HG03520 (cell line): ENCODE data around the gene FADS1.

ENCODE experiments used
- ATAC-seq: cut with Tn5 transposase; IDR thresholded peaks from one replicate; pipeline ENCODE4 v1.9.1; 2021; ENCODE audit warnings: mild to moderate bottlenecking, moderate library complexity; ENCODE audit not compliant: unreplicated experiment

The FADS1 gene

DNA sequence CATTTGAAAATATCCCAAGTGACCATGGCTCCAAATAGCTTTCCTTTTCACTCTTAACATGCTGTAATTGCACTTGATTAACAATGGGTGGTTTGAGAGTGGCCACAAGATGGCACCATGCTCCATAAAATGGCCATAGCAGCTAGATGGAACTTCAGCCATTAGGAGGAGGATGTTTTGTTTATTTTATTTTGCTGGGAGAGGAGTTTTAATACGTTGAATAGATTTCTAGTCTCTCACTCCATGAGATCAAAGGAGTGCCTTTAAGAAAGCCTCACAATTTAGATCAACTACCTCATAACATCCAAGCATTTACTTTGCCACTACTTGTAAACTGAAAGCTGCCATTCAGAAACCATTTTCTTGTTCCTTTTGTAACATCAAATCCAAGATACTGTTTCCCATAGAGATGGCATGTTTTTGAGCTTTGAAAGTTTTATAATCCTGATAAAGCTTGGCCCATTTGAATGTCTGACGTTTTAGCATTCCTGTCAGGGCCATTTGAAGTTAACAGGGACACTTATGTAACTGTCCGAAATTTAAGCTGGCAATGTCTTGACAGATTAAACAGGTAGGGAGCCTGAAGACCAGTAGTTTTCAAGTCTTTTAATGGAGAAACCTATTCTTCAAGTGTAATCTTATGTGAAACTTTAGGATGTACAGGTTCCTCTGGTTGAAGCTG, 19.4 kb downstream of the FADS1 start:
- ATAC-seq, result no peak

DNA sequence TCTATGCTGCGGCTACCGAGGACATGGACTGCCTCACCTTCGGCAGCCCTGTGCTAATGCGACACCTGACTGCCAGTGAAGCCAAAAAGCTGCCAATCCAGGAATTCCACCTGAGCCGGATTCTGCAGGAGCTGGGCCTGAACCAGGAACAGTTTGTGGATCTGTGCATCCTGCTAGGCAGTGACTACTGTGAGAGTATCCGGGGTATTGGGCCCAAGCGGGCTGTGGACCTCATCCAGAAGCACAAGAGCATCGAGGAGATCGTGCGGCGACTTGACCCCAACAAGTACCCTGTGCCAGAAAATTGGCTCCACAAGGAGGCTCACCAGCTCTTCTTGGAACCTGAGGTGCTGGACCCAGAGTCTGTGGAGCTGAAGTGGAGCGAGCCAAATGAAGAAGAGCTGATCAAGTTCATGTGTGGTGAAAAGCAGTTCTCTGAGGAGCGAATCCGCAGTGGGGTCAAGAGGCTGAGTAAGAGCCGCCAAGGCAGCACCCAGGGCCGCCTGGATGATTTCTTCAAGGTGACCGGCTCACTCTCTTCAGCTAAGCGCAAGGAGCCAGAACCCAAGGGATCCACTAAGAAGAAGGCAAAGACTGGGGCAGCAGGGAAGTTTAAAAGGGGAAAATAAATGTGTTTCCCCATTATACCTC, 20.8 kb downstream of the FADS1 start:
- no peak for ATAC-seq

DNA sequence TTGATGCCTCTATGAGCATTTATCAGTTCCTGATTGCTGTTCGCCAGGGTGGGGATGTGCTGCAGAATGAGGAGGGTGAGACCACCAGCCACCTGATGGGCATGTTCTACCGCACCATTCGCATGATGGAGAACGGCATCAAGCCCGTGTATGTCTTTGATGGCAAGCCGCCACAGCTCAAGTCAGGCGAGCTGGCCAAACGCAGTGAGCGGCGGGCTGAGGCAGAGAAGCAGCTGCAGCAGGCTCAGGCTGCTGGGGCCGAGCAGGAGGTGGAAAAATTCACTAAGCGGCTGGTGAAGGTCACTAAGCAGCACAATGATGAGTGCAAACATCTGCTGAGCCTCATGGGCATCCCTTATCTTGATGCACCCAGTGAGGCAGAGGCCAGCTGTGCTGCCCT, 21.3 kb downstream of the FADS1 start:
- ATAC-seq, result no peak

DNA sequence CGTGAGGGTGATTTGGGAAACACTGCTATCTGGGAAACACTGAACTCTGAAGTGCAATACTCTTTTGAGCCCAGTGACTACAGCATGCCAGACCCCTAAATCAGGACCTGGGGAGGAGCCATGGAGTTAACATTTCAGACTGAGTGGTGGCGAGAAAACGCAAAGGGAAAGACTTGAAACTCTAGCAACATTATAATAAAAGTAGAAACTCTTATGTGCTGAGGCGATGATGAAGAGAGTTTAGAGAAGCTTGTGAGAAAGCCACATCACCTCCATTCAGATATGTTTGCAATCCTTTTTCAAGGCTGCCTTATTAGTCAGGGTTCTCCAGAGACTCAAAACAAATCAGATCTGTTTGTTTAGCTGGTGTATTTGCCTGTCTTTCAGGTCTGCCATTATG, 22.2 kb downstream of the FADS1 start:
- ATAC-seq, result no peak

DNA sequence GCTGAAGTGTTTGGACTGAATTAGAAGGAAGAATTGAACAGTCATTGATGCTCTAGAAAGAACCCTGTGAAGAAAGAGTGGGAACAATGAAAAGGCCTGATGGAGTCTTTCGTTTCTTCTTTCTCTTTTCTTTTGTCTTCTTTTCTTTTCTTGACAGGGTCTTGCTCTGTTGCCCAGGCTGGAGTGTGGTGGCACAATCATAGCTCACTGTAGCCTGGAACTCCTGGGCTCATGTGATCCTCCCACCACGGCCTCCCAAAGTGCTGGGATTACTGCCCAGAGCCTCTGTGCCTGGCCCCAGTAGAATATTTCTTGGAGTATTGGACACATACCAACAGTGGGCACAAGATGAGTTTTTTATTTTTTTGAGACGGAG, 23.0 kb downstream of the FADS1 start:
- ATAC-seq, result no peak

DNA sequence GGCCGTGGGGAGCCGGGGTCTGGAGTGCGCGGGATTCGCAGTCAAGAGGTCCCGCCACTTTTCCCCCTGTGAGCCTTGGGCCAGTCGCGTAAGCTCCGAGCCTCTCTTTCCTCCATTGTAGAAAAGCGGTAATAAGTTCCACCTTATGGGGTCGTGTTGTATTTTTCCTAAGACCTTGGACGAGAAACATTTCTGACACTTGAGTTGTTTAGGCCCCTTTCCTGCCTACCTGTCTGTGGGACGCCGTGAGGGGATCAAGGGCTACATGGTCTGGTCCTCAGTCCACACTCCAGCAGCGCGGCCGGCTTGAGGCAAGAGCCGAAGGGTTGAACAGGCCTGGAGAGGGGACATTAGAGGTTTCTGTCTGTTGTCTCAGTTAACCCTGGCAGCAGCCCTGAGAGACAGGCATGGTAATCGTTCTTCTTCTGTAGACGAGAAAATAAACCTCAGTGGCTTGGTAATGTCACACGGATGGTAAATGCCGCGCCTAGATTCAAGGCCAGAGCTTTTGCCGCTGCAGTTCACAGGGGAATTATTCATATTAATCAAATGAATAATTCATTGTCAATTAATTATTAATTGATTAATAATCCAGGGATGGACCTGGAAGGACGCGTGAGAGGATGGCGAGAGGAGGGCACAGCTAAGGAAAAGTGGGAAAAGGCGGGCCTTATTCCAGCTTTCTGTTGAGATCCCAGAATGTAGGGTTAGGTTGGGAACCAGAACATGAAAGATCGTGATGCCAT, 23.5 kb downstream of the FADS1 start:
- ATAC-seq, result no peak

DNA sequence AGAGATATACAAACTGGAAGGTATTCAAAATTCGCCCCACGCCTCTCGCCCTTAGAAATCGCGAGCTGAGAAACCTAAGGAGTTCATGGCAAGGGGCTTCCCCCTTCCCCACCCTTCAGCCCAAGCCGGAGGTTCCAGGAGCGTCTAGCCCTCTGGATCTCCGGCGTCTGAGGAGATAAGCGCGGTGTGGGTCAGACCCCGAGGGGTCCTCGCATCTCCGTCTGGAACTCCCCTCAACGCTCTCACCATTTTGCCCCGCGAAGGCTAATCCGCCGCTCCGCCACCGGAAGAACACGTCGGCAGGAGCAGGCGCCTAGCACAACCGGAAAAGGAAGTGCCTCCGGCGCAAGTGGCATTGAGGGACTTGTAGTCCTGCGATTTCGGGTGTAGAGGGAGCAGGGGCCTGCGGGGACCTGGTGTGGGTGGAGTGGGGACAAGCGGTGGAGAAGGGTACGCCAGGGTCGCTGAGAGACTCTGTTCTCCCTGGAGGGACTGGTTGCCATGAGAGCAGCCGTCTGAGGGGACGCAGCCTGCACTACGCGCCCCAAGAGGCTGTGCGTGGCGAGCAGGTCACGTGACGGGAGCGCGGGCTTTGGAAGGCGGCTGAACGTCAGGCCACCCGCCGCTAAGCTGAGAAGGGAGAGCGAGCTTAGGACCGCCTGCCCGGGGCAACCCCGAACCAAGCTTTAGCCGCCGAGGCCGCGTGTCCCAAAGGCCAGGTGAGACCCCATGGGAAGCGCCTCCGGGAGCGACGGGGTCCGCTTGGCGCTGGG, 24.3 kb downstream of the FADS1 start, which contains the start of the genes FEN1 and TMEM258:
FEN1 (plus strand) TSS at position 602 of the 773 bp plus-strand sequence. CDS start 2,451 bp downstream, outside the sequence.
TMEM258 (minus strand) TSS at position 290 of the 773 bp plus-strand sequence; CDS start at position 249, 41 bp downstream.
- ATAC-seq, result peak; percentile 71

DNA sequence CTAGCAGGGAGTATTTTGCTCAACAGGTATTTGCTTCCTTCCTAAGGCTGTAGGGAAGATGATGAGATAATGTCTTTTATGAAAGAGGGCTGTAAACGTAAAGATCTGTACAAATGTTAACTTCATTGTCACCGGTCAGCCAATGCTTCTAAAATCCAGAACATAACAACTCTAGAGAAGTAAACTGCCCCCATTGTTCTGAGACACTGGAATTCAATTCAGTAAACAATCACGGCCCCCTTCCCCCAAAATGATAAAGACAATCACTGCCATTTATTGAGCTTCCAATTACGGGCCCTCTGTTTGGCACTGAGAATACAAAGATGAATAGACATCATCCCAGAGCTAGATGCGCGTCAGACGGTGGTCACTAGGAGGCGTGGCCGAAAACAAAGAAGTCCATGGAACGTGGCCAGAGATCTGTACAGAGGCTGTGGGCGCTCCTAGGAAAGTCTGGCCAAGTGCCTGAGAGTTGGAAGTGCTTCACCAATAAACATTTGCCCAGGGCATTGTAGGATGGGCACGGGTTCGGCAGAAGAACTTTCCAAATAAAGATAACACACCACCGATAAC, 25.0 kb downstream of the FADS1 start:
- ATAC-seq, result no peak

DNA sequence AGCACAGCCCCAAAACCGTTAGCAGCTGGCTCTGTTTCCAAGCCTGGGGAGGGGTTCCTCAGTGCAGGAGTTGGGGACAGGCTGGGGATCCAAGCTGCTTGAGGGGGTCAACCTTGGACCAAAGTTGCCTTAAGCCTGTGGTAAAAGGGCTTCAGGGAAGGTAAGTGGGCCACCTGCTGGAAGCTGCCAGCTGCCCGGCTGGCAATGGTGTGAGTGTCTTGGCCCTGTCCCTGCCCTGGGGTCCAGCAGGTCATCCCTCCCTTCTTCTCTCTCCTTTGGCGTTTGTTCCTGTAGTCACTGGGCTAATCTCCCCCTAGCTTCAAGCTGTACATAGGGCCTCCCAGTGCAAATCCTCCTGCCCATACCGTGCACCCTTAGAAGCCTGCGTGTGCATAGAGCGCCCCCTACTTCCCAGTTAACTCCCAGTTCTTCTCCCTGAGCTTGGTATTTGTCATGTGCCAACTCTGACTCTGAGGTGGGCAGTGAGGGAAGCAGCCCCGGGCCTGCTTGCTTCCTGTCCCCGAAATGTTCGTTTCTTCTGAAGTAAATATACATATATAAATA, 28.8 kb downstream of the FADS1 start:
- ATAC-seq, result no peak

DNA sequence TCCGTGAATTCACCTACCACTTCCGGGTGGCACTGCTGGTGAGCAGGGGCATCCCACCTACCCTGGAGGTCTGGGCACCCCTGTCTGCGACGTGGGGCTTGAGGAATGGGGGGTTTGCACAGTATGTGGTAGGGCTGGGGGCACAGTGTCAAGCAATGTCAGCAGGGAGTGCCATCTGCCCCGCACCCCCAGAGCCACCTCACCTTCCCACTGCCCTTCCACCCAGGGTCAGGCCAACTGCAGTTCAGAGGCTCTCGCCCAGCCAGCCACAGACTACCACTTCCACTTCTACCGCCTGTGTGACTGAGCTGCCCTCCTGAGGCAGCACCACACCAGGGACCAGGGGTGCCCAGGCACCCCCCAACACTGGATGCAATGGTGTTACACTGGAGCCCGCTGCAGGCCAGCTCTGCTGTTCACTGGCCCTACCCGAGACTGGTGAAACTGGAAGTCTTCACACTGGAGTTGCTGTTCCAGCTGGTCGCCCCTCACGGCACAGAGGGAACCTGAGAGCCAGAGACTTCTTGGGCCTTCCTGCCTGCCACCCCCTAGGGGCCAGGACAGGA, 30.9 kb downstream of the FADS1 start:
- no peak for ATAC-seq

DNA sequence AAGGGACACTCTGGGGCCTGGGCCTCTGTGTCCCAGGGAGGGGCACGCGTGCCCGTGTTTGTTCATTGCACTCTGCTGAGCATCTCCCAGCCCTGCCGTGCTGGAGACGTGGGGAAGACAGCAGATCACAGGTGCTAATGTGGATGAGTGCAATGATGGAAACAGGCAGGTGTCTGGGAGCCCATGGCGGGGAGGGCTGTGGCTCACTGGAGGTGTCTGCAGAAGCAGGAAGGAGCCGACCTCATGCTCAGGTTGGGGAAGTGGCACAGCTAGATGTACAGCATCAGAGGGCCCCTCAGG, 32.3 kb downstream of the FADS1 start:
- no peak for ATAC-seq

DNA sequence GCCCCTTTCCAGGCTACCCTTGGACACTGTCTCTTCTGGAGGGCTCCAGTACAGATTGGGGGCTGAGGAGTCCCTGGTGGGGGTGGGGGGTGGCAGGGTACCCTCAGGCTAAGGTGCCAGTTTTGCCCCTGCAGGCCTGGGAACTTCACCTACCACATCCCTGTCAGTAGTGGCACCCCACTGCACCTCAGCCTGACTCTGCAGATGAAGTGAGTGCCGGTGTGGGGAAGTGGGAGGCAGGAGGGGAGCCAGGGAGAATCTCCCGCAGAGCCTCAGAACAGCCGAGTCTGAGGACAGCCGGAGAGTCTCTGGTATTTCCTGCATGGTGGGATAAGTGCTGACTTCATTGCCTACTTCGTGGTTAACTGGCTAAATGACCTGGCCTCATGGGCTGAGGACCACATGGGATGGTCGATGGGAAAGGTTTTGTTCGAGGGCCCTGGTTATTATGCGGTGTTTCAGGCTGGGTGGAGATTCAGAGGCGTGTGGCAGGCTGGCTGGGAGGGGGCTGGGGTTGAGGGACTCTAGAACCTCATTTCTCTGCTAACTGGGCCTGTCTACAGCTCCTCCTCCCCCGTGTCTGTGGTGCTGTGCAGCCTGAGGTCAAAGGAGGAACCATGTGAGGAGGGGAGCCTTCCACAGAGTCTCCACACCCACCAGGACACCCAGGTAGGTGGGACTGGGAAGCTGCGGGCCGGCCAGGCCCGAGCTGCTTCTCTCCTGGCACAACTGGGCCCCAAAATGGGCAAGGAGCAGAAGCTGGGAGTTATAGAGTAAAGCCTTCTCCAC, 32.9 kb downstream of the FADS1 start:
- no peak for ATAC-seq

DNA sequence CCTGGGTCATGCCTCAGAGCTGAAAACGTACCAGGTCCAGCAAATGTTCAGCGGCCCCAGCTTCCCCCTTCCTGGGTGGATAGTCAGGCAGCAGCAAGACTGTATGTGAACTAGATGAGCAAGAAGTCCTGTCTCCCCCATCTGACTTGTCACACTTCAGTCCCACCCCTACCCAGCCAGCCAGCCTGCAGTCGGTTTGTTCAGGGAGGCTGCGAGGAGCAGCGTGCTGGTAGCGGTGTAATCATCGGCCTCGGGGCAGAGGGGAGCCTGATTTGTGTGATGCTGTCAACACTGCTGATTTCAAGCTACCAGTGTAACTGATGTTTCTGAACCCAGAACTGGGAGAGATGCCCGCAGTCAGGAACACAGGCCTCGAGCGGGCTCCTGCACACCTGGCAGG, 34.0 kb downstream of the FADS1 start:
- no peak for ATAC-seq

DNA sequence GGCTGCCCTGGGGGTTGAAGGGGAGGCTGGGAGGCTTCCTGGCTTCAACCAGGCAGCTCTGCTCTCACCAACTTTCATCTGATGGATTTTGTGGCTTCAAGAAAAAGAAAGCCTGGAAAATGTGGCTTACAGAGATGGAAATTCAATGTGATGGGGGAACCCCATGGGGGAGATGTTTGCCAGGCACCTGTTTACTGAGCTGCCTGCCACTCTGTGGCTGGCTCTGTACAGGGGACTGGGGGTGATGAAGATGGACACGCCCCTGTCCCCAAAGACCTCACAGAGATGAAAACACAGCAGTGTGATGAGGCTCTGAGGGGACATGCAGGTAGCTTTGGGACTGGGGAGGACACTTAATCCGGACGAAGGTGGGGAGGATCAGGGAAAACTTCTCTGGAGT, 34.5 kb downstream of the FADS1 start:
- ATAC-seq, result no peak

DNA sequence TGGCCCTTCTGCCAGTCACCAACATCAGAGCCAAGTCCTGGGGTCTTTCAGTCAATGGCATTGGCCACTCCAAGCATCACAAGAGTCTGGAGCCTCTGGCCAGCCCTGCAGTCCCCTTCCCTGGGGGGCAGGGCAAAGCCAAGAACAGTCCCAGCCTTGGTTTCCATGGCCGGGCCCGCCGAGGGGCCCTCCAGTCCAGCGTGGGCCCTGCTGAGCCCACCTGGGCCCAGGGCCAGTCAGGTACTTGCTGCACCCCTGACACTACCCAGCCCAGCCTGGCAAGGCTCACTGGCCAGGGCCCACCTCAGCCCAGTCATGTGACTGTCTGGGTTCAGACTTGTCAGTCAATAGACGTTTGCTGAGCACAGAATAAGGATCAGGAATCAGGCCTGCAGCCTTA, 35.2 kb downstream of the FADS1 start:
- no peak for ATAC-seq

DNA sequence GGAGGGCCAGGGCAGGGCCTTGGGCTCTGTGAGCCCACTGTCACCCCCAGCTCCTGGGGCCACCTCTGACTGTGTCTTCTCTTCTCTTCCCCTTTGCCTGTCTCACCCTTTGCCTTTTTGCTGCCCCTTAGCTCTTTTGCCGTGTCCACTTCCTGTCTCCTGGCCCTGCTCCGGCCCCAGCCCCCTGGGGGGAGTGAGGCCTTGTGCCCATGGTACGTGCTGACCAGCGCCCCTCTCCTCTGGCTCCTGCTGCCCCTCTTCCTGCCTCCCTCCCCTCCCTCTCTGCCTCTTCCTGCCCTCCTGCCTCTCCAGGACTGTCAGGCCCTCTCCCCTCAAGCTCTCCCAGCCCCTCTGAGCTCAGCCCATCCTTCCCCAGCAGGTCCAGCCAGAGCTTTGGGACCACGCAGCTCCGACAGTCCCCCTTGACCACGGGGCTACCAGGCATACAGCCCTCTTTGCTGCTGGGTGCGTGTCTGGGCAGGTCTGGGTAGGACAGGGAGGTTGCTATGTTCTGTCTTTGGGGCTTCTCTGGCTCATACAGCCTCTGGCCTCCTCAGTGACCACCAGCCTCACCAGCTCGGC, 36.1 kb downstream of the FADS1 start:
- no peak for ATAC-seq

DNA sequence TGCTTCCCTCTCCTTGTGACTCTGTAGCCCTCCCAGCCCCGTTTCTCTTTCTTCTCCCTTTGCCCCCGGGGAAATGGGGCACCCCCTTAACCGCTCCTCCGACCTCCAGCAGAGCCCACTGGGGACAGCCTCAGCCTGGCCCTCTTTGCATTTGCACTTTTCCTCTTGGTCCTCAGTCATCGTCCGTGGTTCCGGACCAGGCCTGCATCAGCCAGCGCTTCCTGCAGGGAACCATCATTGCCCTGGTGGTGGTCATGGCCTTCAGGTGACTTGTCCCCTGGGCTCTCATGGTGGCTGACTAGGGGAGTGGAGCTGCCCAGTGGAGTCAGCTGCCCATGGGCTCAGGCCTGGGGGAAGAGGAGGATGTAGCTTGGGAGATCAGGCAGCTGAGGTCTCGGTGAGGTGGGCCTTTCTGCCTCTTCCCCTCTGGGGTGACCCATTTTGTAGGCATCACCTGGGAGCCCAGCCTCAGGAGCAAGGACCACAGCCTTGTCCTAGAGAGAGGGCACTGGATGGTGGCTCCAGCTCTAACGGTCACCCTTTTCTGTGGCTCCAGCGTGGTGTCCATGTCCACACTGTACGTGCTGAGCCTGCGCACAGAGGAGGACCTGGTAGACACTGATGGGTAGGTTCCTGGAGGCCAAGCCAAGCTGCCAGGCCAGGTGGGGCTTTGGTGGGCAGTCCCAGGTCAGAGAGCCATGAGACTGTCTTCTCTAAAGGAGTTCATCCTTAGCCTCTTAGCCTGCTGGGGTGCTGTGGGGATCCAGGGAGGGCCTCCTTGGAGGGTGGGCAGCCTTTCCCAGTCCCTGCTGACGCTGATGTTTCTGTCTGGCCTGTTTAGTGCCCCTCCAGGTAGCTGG, 36.9 kb downstream of the FADS1 start:
- ATAC-seq, result no peak

DNA sequence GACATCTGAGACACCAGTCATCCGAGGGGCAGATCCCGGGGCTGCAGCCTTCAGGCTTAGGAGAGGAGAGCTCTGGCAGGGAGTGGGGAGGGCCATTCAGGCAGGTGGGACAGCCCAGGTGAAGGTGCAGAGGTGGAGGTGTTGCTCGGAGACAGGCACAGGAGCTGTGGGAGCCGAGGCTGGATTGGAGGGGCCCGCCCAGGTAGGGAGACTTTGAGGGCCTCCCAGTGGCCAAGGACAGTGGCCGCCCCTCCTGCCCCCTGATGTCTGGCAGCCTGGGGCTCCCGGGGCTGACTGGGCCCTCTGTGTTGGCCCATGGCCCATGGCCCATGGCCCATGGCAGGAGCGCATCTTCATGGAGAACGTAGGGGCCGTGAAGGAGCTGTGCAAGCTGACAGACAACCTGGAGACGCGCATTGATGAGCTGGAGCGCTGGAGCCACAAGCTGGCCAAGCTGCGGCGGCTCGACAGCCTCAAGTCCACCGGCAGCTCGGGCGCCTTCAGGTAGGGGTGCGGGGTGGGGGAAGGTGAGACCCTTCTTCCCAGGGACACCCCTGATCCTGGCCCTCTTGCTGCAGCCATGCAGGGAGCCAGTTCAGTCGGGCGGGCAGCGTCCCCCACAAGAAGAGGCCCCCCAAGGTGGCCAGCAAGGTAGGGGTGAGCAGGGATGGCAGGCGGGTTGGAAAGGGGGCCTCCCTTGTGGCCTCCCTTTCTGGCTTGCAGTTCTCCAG, 37.7 kb downstream of the FADS1 start:
- no peak for ATAC-seq
